Tibial nerve (tissue), 4 donors: ENCODE data around the gene FAM78A. TPM values are rescaled to one million over a fixed set of nuclear protein-coding genes. Genes with fewer than 3 reads are reported as not detected.
A peak's percentile ranks its signal among the peaks of the same experiment; 100 is the strongest.

Experiments
- DNase-seq, 2 donors: peaks; one replicate each; pipeline ENCODE4 v3.0.0-alpha.2; 2019; ENCODE audit warnings: low spot score in 2 of 2
- H3K27ac ChIP-seq, 4 donors: fragments of 200-600 bp; sonication (generic) in 3 of 4; one replicate each; pipeline ENCODE4 v1.5.1; 2017 to 2019; ENCODE audit warnings: mild to moderate bottlenecking in 1 of 4
- H3K27me3 ChIP-seq, 2 donors: fragments of 200-600 bp; sonication (generic) in 1 of 2; one replicate each; pipeline versions ENCODE4 v1.5.1 to v1.6.0; 2017 to 2019
- H3K36me3 ChIP-seq, 3 donors: fragments of 200-600 bp; sonication (generic); one replicate each; pipeline ENCODE4 v1.5.1; 2018 to 2019
- H3K4me1 ChIP-seq, 4 donors: fragments of 200-600 bp; sonication (generic) in 3 of 4; one replicate each; pipeline ENCODE4 v1.5.1; 2017 to 2019
- H3K4me3 ChIP-seq, 4 donors: fragments of 200-600 bp; sonication (generic) in 3 of 4; one replicate each; pipeline ENCODE4 v1.5.1; 2017 to 2019; ENCODE audit warnings: mild to moderate bottlenecking in 1 of 4, moderate library complexity in 1 of 4
- H3K9me3 ChIP-seq, 4 donors: fragments of 200-600 bp; sonication (generic) in 3 of 4; one replicate each; pipeline ENCODE4 v1.5.1; 2017 to 2019
- CTCF ChIP-seq, 5 experiments: fragments of 200-600 bp in 3 of 5; fragments of 450-650 bp in 2 of 5; sonication (generic) in 3 of 5; IDR thresholded peaks; one replicate each; pipeline ENCODE4 v1.5.1; 2016 to 2019; ENCODE audit warnings: antibody characterized with exemption in 5 of 5, mild to moderate bottlenecking in 3 of 5, moderate library complexity in 2 of 5
- EP300 ChIP-seq, 2 donors: sonication (generic); formaldehyde crosslinking; IDR thresholded peaks; one replicate each; pipeline ENCODE4 v1.6.1; 2017; ENCODE audit warnings: antibody characterized with exemption in 2 of 2, mild to moderate bottlenecking in 1 of 2
- POLR2A ChIP-seq, 2 donors: fragments of 450-650 bp; IDR thresholded peaks; one replicate each; pipeline ENCODE4 v1.6.1; 2017; ENCODE audit warnings: antibody characterized with exemption in 2 of 2, mild to moderate bottlenecking in 2 of 2, moderate library complexity in 2 of 2
- WGBS, 2 donors: methylation state at CpG; one replicate each; pipeline ENCODE4 v1.1.5; 2018; 5-methylcytosine and 5-hydroxymethylcytosine counted together
- total RNA-seq, 4 donors: library from RNA; depleted of rRNA; stranded (reverse); fragments of >200 nt; gene quantifications; one replicate each; pipeline ENCODE4 v1.1.0, GENCODE V29; 2016

The FAM78A gene
- total RNA-seq, 4 donors from 2014 or later = 2.5 to 4.8 (median 4.2) TPM

DNA sequence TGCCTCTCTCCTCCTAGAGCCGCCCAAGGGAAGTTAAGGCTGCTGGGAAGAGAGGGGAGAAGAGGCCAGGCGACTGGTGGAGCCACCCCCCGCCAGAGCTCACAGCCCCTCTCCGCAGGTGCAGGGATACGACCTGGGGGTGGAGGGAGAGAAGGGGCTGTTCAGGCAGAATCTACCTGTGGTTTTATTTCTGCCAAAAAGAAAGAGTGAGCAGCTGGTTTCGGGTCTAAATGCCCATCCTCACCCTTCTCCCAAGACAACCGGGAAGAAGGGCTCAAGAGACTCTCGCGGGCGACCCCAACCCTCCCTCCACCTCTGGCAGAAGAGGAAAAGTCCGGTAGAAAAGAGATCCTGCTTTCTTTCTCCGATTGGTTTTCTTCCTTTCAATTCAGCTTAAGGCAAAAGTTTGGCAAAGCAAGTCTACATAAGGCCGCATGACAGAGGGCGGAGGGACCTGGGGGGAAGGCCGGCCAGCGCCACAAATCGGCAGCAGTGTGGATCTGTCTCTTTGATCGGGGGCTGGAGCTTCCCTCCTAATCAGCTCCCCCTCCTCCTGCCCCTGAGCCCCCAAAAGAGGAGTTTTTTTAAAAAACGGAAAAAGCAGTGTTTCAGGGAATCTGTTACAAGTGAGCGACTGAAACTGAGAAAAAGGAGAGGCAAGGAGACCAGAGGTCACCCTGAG is 16.3 kb downstream of the FAM78A start:
- DNase-seq = no peak
- TF ChIP-seq CTCF (IDR thresholded peaks at IDR 0.05) (no peak), EP300 (IDR thresholded peaks at IDR 0.05) (no peak), POLR2A (IDR thresholded peaks at IDR 0.05) (no peak)
- 76 to 79% methylated on average over 20 of the region's 20 CpGs for WGBS, 2 donors
- peaks cover 0 to 23% (median 0%) of the 10 kb centered on the region in 3 donors for H3K36me3 ChIP-seq
- no peaks in the 10 kb centered on the region for H3K27me3 ChIP-seq
- peaks cover 0 to 32% (median 9%) of the 10 kb centered on the region in 4 donors for H3K4me1 ChIP-seq
- H3K27ac ChIP-seq = no peak overlapping the region
- H3K9me3 ChIP-seq = no peaks in the 10 kb centered on the region
- no peak overlapping the region for H3K4me3 ChIP-seq

GRCh38 chr9:131259432-131259898 is 16.8 kb downstream of the FAM78A start:
- Histone ChIP-seq H3K9me3 (no peaks in the 10 kb centered on the region), H3K4me3 (no peak overlapping the region), H3K36me3 (peaks cover 0 to 23% (median 0%) of the 10 kb centered on the region in 3 donors), H3K27me3 (no peaks in the 10 kb centered on the region), H3K4me1 (peaks cover 0 to 35% (median 9%) of the 10 kb centered on the region in 4 donors), H3K27ac (no peak overlapping the region)
- TF ChIP-seq EP300 (IDR thresholded peaks at IDR 0.05) = no peak
- TF ChIP-seq POLR2A (IDR thresholded peaks at IDR 0.05) = no peak
- DNase-seq = no peak
- WGBS, 2 donors = 88 to 90% methylated on average over 8 to 12 of the region's 12 CpGs

DNA sequence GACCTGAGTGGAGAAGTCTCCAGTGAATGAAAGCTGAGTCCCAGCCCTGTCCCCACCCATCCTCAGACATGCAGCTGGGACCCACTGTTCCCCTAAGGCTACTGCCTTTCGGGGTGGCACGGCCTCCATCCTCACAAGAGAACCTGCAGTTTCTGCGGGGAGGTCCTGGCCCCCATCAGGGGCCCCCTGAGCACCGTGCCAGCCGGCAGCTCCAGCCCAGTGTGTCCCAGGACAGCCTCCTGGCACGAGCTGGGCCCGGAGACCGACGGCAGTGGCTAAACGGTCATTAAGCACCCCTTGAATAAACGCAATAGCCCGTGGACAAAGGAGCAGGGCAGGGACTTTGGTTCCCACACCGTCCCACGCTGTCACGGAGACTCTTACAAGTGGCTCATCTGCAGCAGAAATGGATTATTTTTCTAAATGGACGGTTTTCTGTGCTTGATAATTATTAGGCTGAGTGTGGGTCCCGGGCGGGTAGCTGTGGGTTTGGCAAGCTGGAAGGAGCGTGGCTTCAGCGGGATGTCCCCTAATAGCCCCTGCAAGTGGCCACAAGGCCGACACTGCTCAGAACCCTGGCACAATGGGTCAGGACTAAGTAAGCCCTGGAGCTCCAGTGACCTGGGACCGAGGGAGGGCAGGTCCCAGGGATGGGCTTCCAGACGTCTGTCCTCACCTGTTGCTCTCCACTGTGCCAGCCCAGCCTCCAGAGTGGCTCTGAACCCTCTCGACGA is 17.4 kb downstream of the FAM78A start:
- Histone ChIP-seq H3K4me1 (peaks cover 0 to 35% (median 9%) of the 10 kb centered on the region in 4 donors), H3K36me3 (peaks cover 0 to 23% (median 0%) of the 10 kb centered on the region in 3 donors), H3K27ac (peak overlapping the region in 1 of 4 donors; percentile 75), H3K9me3 (no peaks in the 10 kb centered on the region), H3K27me3 (no peaks in the 10 kb centered on the region), H3K4me3 (no peak overlapping the region)
- TF ChIP-seq POLR2A (IDR thresholded peaks at IDR 0.05) (no peak), CTCF (IDR thresholded peaks at IDR 0.05) (no peak), EP300 (IDR thresholded peaks at IDR 0.05) (no peak)
- 76 to 81% methylated on average over 24 to 25 of the region's 25 CpGs for WGBS, 2 donors
- DNase-seq = no peak

DNA sequence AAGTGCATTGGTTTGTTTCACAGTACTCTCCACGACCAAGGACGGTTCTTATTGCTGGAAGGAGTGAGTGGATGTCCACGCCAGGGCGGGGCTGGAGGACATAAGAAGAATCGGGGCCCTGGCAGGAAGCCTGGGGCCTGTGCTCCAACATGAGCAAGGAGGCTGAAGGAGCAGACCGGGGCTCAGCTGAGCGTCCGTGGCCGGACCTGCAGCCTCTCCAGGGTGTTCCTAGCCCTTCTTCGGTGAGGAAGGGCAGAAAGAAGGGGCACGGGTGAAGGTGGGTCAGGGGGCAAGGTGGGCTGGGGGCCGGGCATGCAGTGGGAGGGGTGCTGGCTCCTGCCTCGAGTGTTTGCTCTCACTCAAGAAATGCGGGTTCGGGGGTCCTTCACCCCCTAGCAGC is 18.1 kb downstream of the FAM78A start:
- no peak for DNase-seq
- Histone ChIP-seq H3K4me3 (no peak overlapping the region), H3K36me3 (peaks cover 0 to 23% (median 0%) of the 10 kb centered on the region in 3 donors), H3K27ac (peak overlapping the region in 2 of 4 donors; percentile 24 to 75), H3K27me3 (no peaks in the 10 kb centered on the region), H3K9me3 (no peaks in the 10 kb centered on the region), H3K4me1 (peaks cover 0 to 35% (median 9%) of the 10 kb centered on the region in 4 donors)
- TF ChIP-seq CTCF (IDR thresholded peaks at IDR 0.05) = no peak
- TF ChIP-seq POLR2A (IDR thresholded peaks at IDR 0.05) = no peak
- no peak for TF ChIP-seq EP300 (IDR thresholded peaks at IDR 0.05)
- WGBS, 2 donors = 66 to 72% methylated on average over 15 of the region's 15 CpGs

- no peaks in the 10 kb centered on the region for H3K9me3 ChIP-seq
- TF ChIP-seq EP300 (IDR thresholded peaks at IDR 0.05) = no peak
- TF ChIP-seq CTCF (IDR thresholded peaks at IDR 0.05) = no peak
- TF ChIP-seq POLR2A (IDR thresholded peaks at IDR 0.05) = no peak
- no peak for DNase-seq
- peaks cover 0 to 35% (median 9%) of the 10 kb centered on the region in 4 donors for H3K4me1 ChIP-seq
- peak overlapping the region in 3 of 4 donors; percentile 24 to 78 (median 75) for H3K27ac ChIP-seq
- no peak overlapping the region for H3K4me3 ChIP-seq
- H3K36me3 ChIP-seq = peaks cover 0 to 23% (median 0%) of the 10 kb centered on the region in 3 donors
- no peaks in the 10 kb centered on the region for H3K27me3 ChIP-seq
- WGBS, 2 donors = 84 to 90% methylated on average over 14 to 15 of the region's 15 CpGs
These were observed 18.9 kb downstream of the FAM78A start for GRCh38 chr9:131257266-131258025.
